Stimulated activated CD8-positive, alpha-beta memory T cell treated with anti-CD3 and anti-CD28 coated beads, Interleukin-7, amount 100 ng/mL, for 48 hours (primary cell): ENCODE measurements around the gene PTPRN2.
"Not testable (repeated sequence)": the region's sequence is repeated elsewhere in the genome, so short reads cannot be mapped to it uniquely, and the experiment has no call there.

Experiments used
- DNase-seq, 2 donors: peaks; one replicate each; pipeline ENCODE4 v3.0.0-alpha.2; 2020; ENCODE audit warnings: low read depth in 1 of 2; ENCODE audit errors: extremely low read depth in 1 of 2

The PTPRN2 gene

DNA sequence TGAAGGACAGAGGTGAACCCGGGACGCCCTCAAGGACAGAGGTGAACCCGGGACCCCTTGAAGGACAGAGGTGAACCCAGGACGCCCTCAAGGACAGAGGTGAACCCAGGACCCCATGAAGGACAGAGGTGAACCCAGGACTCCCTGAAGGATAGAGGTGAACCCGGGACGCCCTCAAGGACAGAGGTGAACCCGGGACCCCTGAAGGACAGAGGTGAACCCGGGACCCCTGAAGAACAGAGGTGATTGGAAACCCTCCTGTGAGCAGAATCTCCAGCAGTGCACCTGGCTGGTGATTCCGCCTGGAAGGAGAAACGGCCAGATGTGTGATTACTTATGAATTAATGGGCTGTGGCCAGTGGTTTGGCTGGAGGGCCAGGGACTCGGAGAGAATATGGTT lies 272.3 kb downstream of the PTPRN2 start:
- no peak for DNase-seq

DNA sequence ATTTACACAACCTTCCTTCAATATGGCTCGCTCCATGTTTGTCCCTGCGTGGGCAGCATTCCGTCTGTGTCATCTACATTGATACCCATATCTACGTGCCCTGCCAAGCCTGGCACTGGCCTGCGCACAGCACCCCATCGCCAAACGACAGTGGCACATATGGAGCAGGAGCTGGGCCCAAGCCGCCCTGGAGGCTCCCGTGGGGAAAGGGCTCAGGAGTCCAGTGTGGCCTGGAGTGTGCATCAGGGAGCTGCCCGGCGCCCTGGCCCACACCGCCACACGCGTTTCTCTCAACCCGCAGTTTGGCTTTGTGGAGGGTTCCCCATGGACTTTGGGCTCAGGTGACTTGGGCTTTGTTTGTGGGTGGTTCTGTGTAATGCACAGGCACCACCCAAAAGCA lies 273.2 kb downstream of the PTPRN2 start:
- no peak for DNase-seq

DNA sequence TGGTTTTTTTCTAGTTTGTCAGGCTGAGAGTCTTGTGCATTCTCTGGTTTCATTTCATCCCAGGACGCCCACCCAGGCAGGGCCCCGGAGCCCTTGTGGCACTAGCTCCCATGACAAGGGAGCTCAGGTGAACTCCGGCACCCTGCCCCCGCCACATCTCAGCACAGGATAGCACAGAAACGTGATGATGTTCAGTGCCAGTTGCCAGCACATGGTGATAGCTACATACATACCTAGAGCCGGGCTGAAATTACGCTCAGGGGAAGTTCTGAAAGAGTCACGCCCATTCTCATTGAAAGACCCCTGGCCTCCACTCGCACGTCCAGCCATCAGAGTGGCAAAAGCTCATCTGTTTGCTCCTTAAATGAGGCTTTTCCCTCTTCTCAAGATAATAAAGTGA lies 273.7 kb downstream of the PTPRN2 start:
- no peak for DNase-seq

DNA sequence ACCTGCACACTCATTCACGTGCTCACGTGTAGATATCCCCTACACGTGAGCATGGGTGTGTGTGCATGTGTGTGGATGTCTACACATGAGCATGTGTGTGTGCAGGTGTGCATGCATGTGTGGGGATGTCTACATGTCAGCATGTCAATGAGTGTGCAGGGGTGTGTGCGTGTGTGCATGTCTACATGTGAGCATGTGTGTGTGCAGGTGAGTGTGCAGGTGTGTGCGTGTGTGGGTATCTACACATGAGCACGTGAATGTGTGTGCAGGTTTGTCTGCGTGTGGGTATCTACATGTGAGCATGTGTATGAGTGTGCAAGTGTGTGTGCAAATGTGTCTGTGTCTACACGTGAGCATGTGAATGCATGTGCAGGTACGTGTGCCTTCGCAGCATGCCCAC lies 274.8 kb downstream of the PTPRN2 start:
- no peak for DNase-seq

DNA sequence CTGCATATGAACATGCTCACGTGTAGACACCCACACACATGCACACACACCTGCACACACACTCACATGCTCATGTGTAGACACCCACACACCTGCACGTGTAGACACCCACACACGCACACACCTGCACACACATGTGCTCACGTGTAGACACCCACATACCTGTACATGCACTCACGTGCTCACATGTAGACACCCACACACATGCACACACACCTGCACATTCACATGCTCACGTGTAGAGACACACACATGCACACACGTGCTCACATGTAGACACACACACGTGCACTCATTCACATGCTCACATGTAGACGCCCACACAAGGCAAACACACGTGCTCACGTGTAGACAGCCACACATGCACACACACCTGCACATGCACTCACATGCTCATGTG lies 275.8 kb downstream of the PTPRN2 start:
- DNase-seq: no peak

DNA sequence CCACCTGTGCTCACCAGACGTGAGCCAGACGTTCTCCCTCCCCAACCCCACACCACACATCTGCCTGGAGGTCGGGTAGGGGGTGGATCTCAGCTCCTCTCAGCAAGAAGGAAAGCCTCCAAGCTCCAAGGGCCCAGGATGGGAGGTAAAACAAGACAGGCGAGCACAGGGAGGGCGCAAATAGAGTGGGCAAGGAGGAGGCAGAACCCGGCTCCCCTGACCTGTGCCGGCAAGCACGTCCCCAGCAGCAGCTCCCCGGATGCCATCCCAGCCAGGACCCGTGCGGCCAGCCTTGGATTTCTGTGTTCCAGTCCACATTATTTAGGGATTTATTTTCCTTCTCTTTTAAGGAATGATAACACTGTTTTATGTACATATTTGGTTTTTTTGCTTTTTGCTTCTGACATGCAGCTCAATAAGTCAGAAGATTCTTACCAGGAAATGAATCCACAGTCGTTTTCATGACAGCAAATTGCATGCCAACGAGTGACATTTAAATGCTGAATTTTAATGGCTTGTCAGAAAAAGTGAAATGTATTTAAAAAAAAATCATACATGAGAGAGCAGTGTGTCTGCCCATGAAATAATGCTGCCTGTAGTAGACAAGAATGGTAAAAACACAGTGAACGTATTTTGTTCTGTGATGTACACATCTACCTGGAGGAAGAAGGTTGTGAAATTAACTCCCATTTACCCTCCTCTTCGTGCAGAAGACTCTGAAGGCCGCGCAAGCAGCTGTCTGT lies 276.5 kb downstream of the PTPRN2 start:
- no peak for DNase-seq

DNA sequence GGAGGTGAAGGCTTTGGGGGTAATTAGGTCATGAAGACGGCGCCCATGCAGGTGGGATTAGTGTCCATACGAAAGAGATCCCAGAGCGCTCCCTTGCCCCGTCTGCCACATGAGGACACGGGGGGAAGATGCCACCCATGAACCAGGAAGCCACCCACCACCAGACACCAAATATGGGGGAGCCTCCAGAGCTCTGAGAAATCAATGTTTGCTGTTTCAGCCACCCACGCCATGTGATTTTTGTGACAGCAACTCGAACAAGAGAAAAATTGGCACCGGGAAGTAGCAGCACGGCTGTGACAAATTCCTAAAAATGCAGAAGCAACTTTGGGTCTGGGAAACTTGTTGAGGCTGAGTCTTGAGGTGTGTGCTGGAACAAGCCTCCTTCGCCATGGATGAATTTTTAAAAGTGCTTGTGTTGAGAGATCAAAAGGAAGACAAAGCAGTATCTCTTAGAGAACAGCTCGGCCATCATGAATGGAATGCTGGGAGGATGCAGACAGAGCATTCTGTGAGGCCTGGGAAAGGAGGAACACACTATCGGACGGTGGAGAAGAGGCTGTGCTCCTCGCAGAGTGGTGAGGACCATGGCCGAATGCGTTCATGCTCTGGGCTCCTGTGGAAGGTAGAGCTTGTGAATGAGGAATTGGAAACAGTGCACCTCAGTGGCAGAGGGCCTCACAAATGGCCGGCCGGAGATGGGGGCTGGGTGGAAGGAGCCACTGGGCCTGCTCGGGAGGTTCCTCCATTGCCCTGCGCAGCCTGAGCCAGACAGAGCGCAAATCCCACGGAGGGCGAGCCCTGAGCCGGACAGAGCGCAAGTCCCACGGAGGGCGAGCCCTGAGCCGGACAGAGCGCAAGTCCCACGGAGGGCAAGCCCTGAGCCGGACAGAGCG lies 277.5 kb downstream of the PTPRN2 start:
- DNase-seq: no peak

DNA sequence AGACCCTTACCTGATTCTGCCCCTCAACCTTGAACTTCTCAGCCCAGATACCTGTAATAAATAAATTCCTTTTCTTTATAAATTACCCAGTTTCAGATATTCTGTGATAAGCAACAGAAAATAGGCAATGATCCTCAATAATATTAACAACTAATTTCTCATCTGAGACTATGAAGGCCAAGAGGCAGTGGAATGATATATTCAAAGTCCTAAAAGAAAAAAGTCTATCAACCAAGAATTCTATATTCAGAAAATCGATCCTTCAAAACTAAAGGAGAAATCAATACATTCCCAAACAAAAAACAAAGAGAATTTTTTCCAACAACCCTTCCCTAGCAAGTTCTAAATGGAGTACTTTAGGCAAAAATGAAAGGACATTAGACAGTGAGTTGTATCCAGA lies 279.6 kb downstream of the PTPRN2 start:
- no peak for DNase-seq

DNA sequence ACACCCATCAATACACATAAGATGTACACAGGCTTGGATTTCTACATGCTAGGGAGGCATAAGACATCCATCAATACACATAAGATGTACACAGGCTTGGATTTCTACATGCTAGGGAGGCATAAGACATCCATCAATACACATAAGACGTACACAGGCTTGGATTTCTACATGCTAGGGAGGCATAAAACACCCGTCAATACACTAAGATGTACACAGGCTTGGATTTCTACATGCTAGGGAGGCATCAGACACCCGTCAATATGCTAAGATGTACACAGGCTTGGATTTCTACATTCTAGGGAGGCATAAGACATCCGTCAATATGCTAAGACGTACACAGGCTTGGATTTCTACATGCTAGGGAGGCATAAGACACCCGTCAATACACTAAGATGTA lies 283.6 kb downstream of the PTPRN2 start:
- DNase-seq: not testable (repeated sequence)

DNA sequence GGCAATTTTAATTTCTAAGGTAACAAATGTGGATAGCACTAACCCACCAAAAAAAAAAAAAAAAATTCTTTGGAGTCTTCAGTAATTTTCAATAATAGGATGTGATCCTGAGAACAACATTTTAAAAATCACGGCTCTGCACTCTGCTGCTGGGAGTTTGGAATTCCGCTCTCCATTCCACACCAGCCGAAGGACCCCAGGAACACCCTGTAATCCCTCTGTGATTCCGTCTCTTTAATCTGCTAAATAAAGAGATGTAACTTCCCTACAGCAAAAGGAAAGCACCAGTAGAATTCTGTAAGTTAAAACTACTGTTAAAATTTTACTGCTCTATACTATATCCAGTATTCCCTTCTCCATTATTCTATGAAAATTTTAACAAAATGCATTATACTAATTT lies 284.5 kb downstream of the PTPRN2 start:
- DNase-seq: no peak

DNA sequence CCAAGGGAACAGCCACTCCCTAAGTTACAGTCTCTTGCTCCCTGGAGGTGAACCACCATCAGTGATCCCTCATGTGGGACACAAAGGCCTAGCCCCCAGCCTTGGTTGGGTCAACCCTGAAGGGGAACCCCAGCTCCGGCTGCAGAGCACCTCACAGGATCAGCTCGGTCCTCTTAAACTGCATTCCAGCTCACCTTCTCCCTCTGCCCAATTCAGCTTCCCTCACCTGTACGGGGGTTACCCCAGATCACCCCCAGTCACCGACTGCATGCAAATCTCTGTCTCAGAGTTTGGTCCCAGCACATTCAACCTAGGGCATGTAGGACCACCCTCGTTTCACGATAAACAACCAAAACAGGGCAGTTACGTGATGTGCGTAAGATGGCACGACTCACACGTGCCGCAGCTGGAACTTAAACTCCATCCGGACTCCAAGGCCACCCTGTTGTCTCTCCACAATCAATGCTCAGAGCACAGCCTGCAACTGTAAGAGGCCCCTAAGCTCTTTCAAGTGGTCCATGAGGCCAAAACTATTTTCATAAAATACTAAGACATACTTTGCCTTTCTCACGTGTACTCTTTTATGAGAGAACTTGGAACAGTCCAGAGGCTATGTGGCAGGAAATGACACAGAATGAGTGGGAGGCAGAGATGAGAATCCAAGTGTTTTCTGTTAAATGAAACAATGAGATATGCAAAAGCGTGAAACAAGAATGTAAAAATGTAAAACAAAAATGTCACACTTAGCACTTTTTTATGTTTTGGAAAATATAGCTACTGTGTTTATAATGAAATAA lies 285.2 kb downstream of the PTPRN2 start:
- no peak for DNase-seq

DNA sequence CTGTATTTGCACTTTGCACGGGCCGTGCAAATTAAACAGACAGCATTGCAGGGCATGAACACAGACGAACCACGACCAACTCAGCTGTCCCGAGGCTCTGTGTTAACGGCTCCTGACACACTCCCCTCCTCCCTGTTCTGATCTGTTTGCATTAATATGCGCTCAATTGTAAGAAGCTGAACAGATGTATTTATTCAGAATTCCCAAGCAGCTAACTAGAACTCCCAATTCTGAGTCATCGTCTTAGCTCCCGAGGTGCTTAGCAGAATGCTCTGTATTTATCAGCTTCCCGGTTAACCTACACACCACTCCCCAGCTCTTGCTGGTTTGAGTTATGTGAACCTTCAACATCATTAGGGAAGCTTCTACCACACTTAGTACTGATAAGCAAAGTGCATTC lies 286.4 kb downstream of the PTPRN2 start:
- no peak for DNase-seq

DNA sequence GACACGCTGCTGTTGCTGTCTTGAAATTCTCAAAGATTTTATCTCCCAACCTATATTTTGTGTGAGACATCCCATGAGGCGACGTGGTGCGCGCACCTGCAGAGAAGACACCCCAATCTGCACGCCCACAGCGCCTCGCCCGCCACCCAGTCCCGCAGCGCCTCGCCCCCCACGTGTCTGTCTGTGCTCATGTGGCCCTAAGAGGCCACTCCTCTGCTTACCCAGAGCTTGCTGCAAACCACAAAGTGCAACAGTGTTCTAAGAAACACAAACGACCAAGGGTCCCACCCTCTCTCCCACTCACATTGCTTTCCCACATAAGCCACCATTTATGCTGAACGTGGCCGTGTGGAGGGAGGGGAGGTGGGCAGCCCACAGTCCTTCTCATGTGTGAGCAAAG lies 287.2 kb downstream of the PTPRN2 start:
- no peak for DNase-seq

DNA sequence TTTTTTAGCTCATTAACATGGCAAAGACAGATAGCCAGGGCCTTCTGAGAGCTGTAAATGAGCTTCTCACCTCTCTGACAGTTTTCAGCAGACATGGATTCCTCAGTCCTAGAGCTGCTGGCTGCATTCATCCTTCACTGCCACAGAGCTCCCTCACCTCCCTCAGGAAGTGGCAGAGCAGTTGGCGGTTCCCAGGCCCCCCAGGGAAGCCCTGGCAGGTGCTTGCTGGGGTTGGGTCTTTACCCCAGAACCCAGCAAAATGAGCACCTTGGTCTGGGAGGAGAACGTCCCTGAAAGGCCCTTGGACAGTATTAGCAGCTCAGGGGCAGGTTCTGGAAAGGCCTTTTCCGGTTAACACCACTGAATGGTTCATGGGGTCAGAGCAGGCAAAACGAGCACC lies 288.0 kb downstream of the PTPRN2 start:
- no peak for DNase-seq

DNA sequence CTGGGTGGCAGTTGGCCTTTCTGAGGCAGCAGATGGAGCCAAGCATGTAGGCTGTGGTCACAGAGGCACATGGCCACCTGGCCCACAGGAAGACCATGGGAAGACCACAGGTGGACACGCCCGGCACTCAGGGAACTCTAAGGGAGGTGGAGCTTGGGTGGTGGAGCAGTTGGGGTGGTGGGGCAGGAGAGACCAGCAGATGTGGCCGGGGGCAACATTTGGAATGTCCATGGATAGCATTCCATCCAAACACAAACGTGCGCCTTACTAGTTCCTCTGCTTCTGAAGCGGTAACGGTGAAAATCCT lies 290.9 kb downstream of the PTPRN2 start:
- no peak for DNase-seq

DNA sequence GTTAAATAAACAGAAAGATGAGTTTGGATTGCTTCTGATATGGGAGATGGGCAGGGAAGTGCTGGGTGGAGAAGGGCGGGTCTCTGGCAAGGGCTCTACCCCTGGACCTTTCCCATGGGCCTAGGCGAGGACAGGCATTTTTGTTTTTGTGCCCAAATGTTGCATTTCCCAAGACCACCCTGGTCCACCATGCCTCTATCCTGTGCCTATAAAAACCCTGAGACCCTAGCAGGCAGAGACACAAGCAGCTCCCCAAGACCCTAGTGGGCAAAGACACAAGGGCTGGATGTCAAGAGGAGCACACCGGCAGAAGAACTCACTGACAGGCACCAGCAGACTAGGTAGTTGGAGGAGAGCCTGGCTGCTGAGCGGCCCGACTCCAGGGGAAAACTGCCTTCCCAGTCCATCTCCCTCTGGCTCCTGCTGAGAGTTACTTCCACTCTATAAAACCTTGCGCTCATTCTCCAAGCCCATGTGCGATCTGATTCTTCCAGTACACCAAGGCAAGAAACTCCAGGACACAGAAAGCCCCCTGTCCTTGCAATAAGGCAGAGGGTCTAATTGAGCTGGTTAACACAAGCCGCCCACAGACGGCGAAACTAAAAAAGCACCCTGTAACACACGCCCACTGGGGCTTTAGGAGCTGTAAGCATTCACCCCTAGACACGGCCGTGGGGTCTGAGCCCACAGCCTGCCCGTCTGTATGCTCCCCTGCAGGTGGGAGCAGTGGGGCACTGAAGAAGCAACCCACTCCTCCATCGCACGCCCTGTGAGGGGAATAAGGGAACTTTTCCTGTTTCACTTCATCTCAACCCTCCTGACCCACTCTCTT lies 291.4 kb downstream of the PTPRN2 start:
- no peak for DNase-seq

DNA sequence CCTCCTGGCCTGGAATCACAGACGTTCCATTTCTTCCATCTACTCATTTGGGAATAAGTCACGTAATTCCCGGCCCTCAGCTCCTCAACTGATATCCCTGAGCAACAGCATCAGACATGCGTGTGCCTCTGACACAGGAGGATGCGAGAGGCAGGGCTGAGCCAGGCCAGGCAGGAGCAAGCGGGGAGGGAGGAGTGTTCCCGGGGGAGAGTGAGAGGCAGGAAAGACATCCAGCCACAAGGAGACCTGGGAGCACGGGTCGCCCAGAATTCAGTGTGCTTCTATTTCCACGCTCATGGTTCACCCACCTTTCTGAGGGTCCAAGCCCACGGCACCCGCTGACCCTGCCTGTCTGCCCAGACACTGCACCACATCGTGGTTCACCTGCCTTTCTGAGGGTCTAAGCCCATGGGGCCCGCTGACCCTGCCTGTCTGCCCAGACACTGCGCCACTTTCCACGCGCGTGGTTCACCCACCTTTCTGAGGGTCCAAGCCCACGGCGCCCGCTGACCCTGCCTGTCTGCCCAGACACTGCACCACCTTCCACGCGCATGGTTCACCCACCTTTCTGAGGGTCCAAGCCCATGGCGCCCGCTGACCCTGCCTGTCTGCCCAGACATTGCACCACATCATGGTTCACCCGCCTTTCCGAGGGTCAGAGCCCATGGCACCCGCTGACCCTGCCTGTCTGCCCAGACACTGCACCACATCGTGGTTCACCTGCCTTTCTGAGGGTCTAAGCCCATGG lies 293.0 kb downstream of the PTPRN2 start:
- DNase-seq: not testable (repeated sequence)

DNA sequence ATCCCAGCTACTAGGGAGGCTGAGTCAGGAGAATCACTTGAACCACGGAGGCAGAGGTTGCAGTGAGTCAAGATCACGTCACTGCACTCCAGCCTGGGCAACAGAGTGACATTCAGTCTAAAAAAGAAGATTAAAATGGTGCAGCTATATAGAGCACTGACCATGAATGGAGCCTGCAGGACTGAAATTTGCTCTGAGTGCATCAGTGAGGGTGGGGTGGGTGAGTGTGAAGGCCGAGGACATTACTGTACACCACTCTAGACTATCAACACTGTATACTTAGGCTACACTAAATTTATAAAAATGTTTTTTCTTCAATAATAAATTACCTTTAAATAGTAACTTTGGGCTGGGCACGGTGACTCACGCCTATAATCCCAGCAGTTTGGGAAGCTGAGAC lies 294.7 kb downstream of the PTPRN2 start:
- no peak for DNase-seq

DNA sequence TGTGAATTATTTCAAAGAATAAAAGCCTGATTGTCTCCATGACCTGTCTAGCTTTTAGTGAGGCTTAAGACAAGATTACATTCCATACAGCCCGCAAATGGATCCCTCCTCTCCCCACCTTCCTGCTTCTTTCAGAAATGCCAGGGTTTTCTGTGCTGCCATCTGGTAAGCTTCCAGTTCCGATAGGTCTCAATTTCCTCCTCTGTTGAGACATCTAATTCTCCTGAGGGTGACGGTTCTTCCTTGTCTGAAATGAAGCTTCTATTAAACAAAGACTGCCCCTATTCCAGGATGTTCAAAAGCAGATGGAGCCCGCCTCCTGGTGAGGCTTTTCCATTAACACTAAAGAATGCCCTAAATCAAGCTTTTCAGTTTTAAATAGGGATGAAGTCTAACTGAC lies 295.6 kb downstream of the PTPRN2 start:
- no peak for DNase-seq
